Measurements from ENCODE around the gene UBASH3A. TPM values are rescaled to one million over a fixed set of nuclear protein-coding genes. Genes with fewer than 3 reads are reported as not detected.

The UBASH3A gene
- total RNA-seq, 4 donors from 2014 or later = 3.9 to 14.0 (median 5.3) TPM

- Histone ChIP-seq H3K27me3 (no peaks in the 10 kb centered on the region), H3K4me1 (no peaks in the 10 kb centered on the region), H3K9me3 (no peaks in the 10 kb centered on the region), H3K27ac (peak overlapping the region in 1 of 4 donors; percentile 28), H3K4me3 (no peak overlapping the region), H3K36me3 (no peaks in the 10 kb centered on the region)
- DNase-seq = no peak
- TF ChIP-seq CTCF (IDR thresholded peaks at IDR 0.05) = no peak
- no peak for TF ChIP-seq POLR2A (IDR thresholded peaks at IDR 0.05)
These were observed 10.8 kb upstream of the UBASH3A start for GRCh38 chr21:42392731-42393442.

- TF ChIP-seq POLR2A (IDR thresholded peaks at IDR 0.05) (no peak), CTCF (IDR thresholded peaks at IDR 0.05) (no peak)
- H3K27ac ChIP-seq = peak overlapping the region in 1 of 4 donors; percentile 28
- H3K36me3 ChIP-seq = no peaks in the 10 kb centered on the region
- H3K4me3 ChIP-seq = no peak overlapping the region
- H3K4me1 ChIP-seq = no peaks in the 10 kb centered on the region
- H3K9me3 ChIP-seq = no peaks in the 10 kb centered on the region
- no peak for DNase-seq
- H3K27me3 ChIP-seq = no peaks in the 10 kb centered on the region
These were observed 10.2 kb upstream of the UBASH3A start for GRCh38 chr21:42393443-42393950.

- Histone ChIP-seq H3K4me3 (no peak overlapping the region), H3K4me1 (no peaks in the 10 kb centered on the region), H3K36me3 (no peaks in the 10 kb centered on the region), H3K27ac (no peak overlapping the region), H3K9me3 (no peaks in the 10 kb centered on the region), H3K27me3 (no peaks in the 10 kb centered on the region)
- TF ChIP-seq CTCF (IDR thresholded peaks at IDR 0.05) (no peak), POLR2A (IDR thresholded peaks at IDR 0.05) (no peak)
- DNase-seq = no peak
These were observed 8.4 kb upstream of the UBASH3A start for GRCh38 chr21:42395302-42395701.

GRCh38 chr21:42395905-42396651 lies 7.6 kb upstream of the UBASH3A start, which contains the start of gene TMPRSS3:
TMPRSS3 (minus strand) TSS chr21:42396052; CDS start chr21:42395417, 635 bp downstream.
- no peak within 1 kb of the TSS for H3K27ac ChIP-seq

More at GRCh38 chr21:42395905-42396651, 7.6 kb upstream of the UBASH3A start, which contains the start of gene TMPRSS3:
- DNase-seq = no peak
- no peaks in the 10 kb centered on the region for H3K4me1 ChIP-seq
- TF ChIP-seq CTCF (IDR thresholded peaks at IDR 0.05) (no peak), POLR2A (IDR thresholded peaks at IDR 0.05) (no peak)
- H3K27me3 ChIP-seq = no peaks in the 10 kb centered on the region
- no peaks in the 10 kb centered on the region for H3K9me3 ChIP-seq
- no peaks in the 10 kb centered on the region for H3K36me3 ChIP-seq
- no peak within 1 kb of the TSS for H3K4me3 ChIP-seq

All from Peyer's patch (tissue), 4 donors.